HepG2 (cell line): Measurements from ENCODE around the gene IAH1. TPM values are rescaled to one million over a fixed set of nuclear protein-coding genes. Genes with fewer than 3 reads are reported as not detected.

Experiments
- ATAC-seq: fragments of 200-7000 bp; cut with Tn5 transposase; 3 replicates; pipeline ENCODE4 v1.9.1; 2020; ENCODE audit warnings: mild to moderate bottlenecking, moderate library complexity
- BruUV-seq: library from RNA; stranded (reverse); fragments of 400-500 nt; replicated peaks from 2 replicates; lab custom pipeline; 2021; lab: Mats Ljungman, UMichigan
- CTCF ChIA-PET: fragments of 300-600 bp; formaldehyde crosslinking; extraction: SDS; loops from one replicate; lab custom pipeline; 2021; ENCODE audit warnings: low total read pairs, inconsistent platforms, low intra/inter-chr PET ratio; lab: Yijun Ruan, JAX
- POLR2A ChIA-PET: fragments of 350-600 bp; sonication (Branson Sonifier 250); formaldehyde crosslinking; loops from one replicate; lab custom pipeline; 2020; ENCODE audit warnings: antibody characterized with exemption, inconsistent platforms; lab: Yijun Ruan, JAX
- DNase-seq: peaks from one replicate; pipeline ENCODE4 v3.0.0-alpha.2; 2015; ENCODE audit warnings: low spot score
- FAIRE-seq: peaks from 3 replicates; lab custom pipeline; 2011; peaks lifted over from hg19 to GRCh38; lab: Jason Lieb, UNC
- H2AFZ ChIP-seq: one replicate; pipeline ENCODE4 v1.6.1; 2011; ENCODE audit warnings: low read length, inconsistent platforms
- H3K27ac ChIP-seq: fragments of 300-600 bp; 3 replicates; pipeline ENCODE4 v1.8.0; 2011; ENCODE audit warnings: mixed run types, mild to moderate bottlenecking, mixed read lengths, low read length, inconsistent platforms; ENCODE audit not compliant: insufficient read depth; ENCODE audit errors: extremely low read length
- H3K27me3 ChIP-seq, 2 experiments: fragments of 200-600 bp in 1 of 2; 2 replicates in 1 of 2; 3 replicates in 1 of 2; pipeline versions ENCODE4 v1.6.0 to v1.8.0; 2011; ENCODE audit warnings: low read length in 2 of 2, mild to moderate bottlenecking in 2 of 2, moderate library complexity in 2 of 2, inconsistent platforms in 1 of 2; ENCODE audit not compliant: insufficient read depth in 2 of 2, control insufficient read depth in 1 of 2
- H3K36me3 ChIP-seq, 2 experiments: fragments of 200-600 bp in 1 of 2; replicated peaks in 1 of 2; 2 replicates in 1 of 2; 3 replicates in 1 of 2; pipeline versions ENCODE4 v1.5.1 to v1.8.0; 2011; ENCODE audit warnings: low read length in 2 of 2, inconsistent platforms in 1 of 2; ENCODE audit not compliant: insufficient read depth in 2 of 2, control insufficient read depth in 1 of 2
- H3K4me1 ChIP-seq: 2 replicates; pipeline ENCODE4 v1.5.1; 2012; ENCODE audit warnings: low read length, inconsistent platforms; ENCODE audit not compliant: insufficient read depth
- H3K4me2 ChIP-seq: 2 replicates; pipeline ENCODE4 v1.6.0; 2011; ENCODE audit warnings: low read depth, low read length, inconsistent platforms
- H3K4me3 ChIP-seq, 3 experiments: fragments of 200-600 bp in 1 of 3; sonication (generic), shearing (Covaris generic) in 1 of 3; replicated peaks in 1 of 3; 2 replicates each; pipeline ENCODE4 v1.5.1; 2011 to 2016; ENCODE audit warnings: low read length in 3 of 3, inconsistent platforms in 2 of 3, low read depth in 2 of 3, mild to moderate bottlenecking in 2 of 3, control low read depth in 1 of 3, mixed read lengths in 1 of 3; ENCODE audit not compliant: insufficient read depth in 1 of 3
- H3K79me2 ChIP-seq: one replicate; pipeline ENCODE4 v1.6.1; 2011; ENCODE audit warnings: low read length, inconsistent platforms; ENCODE audit not compliant: insufficient read depth
- H3K9ac ChIP-seq: 2 replicates; pipeline ENCODE4 v1.6.0; 2011; ENCODE audit warnings: mild to moderate bottlenecking, low read depth, low read length, inconsistent platforms; ENCODE audit not compliant: insufficient read depth
- H3K9me3 ChIP-seq: 2 replicates; pipeline ENCODE4 v1.5.1; 2012; ENCODE audit warnings: mild to moderate bottlenecking, low read length
- H4K20me1 ChIP-seq: 2 replicates; pipeline ENCODE4 v1.6.0; 2011; ENCODE audit warnings: inconsistent platforms, mild to moderate bottlenecking, low read length, moderate library complexity; ENCODE audit not compliant: insufficient read depth
- ARID5B ChIP-seq: IDR thresholded peaks from 2 replicates; pipeline ENCODE4 v1.4.0; 2020; ENCODE audit warnings: mild to moderate bottlenecking, missing genetic modification reagents
- CEBPB ChIP-seq: IDR thresholded peaks from 2 replicates; pipeline ENCODE4 v1.6.1; 2011; ENCODE audit warnings: low read depth, low read length, improper control_type of control experiment, borderline replicate concordance
- CEBPG ChIP-seq: IDR thresholded peaks from 2 replicates; pipeline ENCODE4 v1.6.1; 2016
- FOSL2 ChIP-seq: sonication (generic); formaldehyde crosslinking; IDR thresholded peaks from 2 replicates; pipeline ENCODE4 v1.4.0; 2020; ENCODE audit warnings: missing genetic modification reagents
- GATAD2A ChIP-seq: IDR thresholded peaks from 2 replicates; pipeline ENCODE4 v1.6.1; 2016
- HNF4A ChIP-seq: sonication (generic); formaldehyde crosslinking; IDR thresholded peaks from 2 replicates; pipeline ENCODE4 v1.4.0; 2020; ENCODE audit warnings: missing genetic modification reagents
- RARA ChIP-seq: IDR thresholded peaks from 2 replicates; pipeline ENCODE4 v1.6.1; 2016; ENCODE audit warnings: missing genetic modification reagents, missing compliant biosample characterization
- SP140L ChIP-seq: sonication (generic); formaldehyde crosslinking; IDR thresholded peaks from 2 replicates; pipeline ENCODE4 v1.4.0; 2020; ENCODE audit warnings: missing genetic modification reagents, borderline replicate concordance
- WIZ ChIP-seq: sonication (generic); formaldehyde crosslinking; IDR thresholded peaks from 2 replicates; pipeline ENCODE4 v1.5.1; 2020; ENCODE audit warnings: mild to moderate bottlenecking, missing genetic modification reagents
- ZBTB42 ChIP-seq: sonication (generic); formaldehyde crosslinking; IDR thresholded peaks from 2 replicates; pipeline ENCODE4 v1.5.0; 2020; ENCODE audit warnings: mild to moderate bottlenecking, missing genetic modification reagents
- ZFX ChIP-seq: sonication (generic); formaldehyde crosslinking; IDR thresholded peaks from 2 replicates; pipeline ENCODE4 v1.4.0; 2020; ENCODE audit warnings: mild to moderate bottlenecking, low read depth, missing genetic modification reagents, moderate library complexity
- ZNF121 ChIP-seq: sonication (generic); formaldehyde crosslinking; IDR thresholded peaks from 2 replicates; pipeline ENCODE4 v1.5.0; 2020; ENCODE audit warnings: mild to moderate bottlenecking, missing genetic modification reagents
- ZNF770 ChIP-seq: sonication (generic); formaldehyde crosslinking; IDR thresholded peaks from 2 replicates; pipeline ENCODE4 v1.5.0; 2020; ENCODE audit warnings: mild to moderate bottlenecking, missing genetic modification reagents
- WGBS: methylation state at CpG from one replicate; pipeline ENCODE4 v1.1.6; 2017; ENCODE audit warnings: low lambda C conversion rate; 5-methylcytosine and 5-hydroxymethylcytosine counted together
- in situ Hi-C: cut with HindIII; loops from 2 replicates; pipeline ENCODE4 v1.10.0; 2017; ENCODE audit warnings: low pct_unique_long_range_greater_than_20kb; ENCODE audit not compliant: extremely low pct_ligation_motif_present
- intact Hi-C: fragments of 100-400 bp; cut with micrococcal nuclease; formaldehyde crosslinking; loops from one replicate; pipeline ENCODE4 v1.10.0; 2022; ENCODE audit not compliant: unreplicated experiment
- polyA plus RNA-seq, 8 experiments: library from polyadenylated mRNA; depleted of rRNA in 3 of 8; stranded (reverse) in 7 of 8; unstranded in 1 of 8; fragments of >200 nt; fragmentation: Illumina TruSeq in 4 of 8; extraction: Trizol in 4 of 8; gene quantifications; 2 replicates each; pipeline versions ENCODE4 v1.2.1 to v1.2.3, GENCODE V29; 2011 to 2016; ENCODE audit warnings: low read depth in 4 of 8, missing spikeins in 1 of 8, mixed read lengths in 1 of 8; ENCODE audit not compliant: insufficient read depth in 1 of 8
- total RNA-seq, 5 experiments: library from RNA; depleted of rRNA; stranded (reverse); fragments of >200 nt; fragmentation: Illumina TruSeq; extraction: Trizol; gene quantifications; 2 replicates each; pipeline ENCODE4 v1.2.3, GENCODE V29; 2016; ENCODE audit warnings: low read depth in 1 of 5

Gene IAH1
- total and polyA plus RNA-seq, 2 of the 13 experiments (the other 11 are each of a cell fraction or from before 2014, with no cell fraction given): 43.6 to 44.4 TPM

DNA sequence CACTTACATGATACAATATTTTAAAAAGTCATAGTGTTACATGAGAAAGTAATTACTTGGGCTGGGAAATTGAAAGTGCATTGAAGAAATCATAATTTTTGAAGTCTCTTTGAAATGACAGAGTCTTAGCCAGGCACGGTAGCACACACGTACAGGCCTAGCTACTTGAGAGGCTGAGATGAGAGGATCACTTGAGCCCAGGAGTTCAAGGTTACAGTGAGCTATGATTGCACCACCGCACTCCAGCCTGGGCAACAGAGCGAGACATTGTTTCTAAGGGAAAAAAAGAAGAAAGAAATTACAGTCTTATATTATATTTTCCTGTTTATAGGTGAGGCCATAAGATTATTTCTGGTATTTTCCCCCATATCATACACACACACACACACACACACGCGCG lies 9.2 kb upstream of the IAH1 start:
- ChIA-PET CTCF (no interaction called here), POLR2A (no interaction called here)
- 70% methylated on average over 7 of the region's 7 CpGs for WGBS
- no peaks in the 10 kb centered on the region for H4K20me1 ChIP-seq
- FAIRE-seq (no peak), ATAC-seq (peak; percentile 64), DNase-seq (no peak)
- H3K4me3 ChIP-seq: no peak overlapping the region
- H3K4me2 ChIP-seq: no peak overlapping the region
- no peaks in the 10 kb centered on the region for H3K9me3 ChIP-seq
- no peak overlapping the region for H3K27ac ChIP-seq
- in situ Hi-C loops: no loop called here
- H2AFZ ChIP-seq: no peak overlapping the region
- no peak for TF ChIP-seq SP140L
- 0 out of 2 replicates have a peak, but pooled peaks have one; percentile 30 for TF ChIP-seq ZFX
- no peak for TF ChIP-seq WIZ (CRISPR knock-in tag)
- peak; percentile 79 for TF ChIP-seq CEBPG (CRISPR knock-in tag)
- TF ChIP-seq ZNF121 (CRISPR knock-in tag): peak; percentile 95
- peak; percentile 54; the same call in 1 of the 2 replicates for TF ChIP-seq ARID5B (CRISPR knock-in tag)
- peak; percentile 40; the same call in 1 of the 2 replicates for TF ChIP-seq CEBPB
- peak; percentile 67 for TF ChIP-seq HNF4A (CRISPR knock-in tag)
- no peak for TF ChIP-seq ZBTB42 (CRISPR knock-in tag)
- peak; percentile 88 for TF ChIP-seq ZNF770
- TF ChIP-seq FOSL2 (CRISPR knock-in tag): 0 out of 2 replicates have a peak, but pooled peaks have one; percentile 13
- TF ChIP-seq GATAD2A (CRISPR knock-in tag): peak; percentile 52; the same call in 1 of the 2 replicates
- TF ChIP-seq RARA (CRISPR knock-in tag): 0 out of 2 replicates have a peak, but pooled peaks have one; percentile 28
- no peaks in the 10 kb centered on the region for H3K79me2 ChIP-seq
- H3K9ac ChIP-seq: no peak overlapping the region
- BruUV-seq: no TSS peak
- H3K27me3 ChIP-seq: no peaks in the 10 kb centered on the region
- peaks cover 14 to 57% of the 10 kb centered on the region in 2 experiments for H3K36me3 ChIP-seq
- intact Hi-C loops: no loop called here
- H3K4me1 ChIP-seq: peaks cover 8% of the 10 kb centered on the region; the same call in 1 of the 2 replicates
